ENCODE results near the gene ZNF296. TPM values are rescaled to one million over a fixed set of nuclear protein-coding genes. Genes with fewer than 3 reads are reported as not detected.

Gene ZNF296
- total and polyA plus RNA-seq, 2 donors from 2014 or later = 1.2 to 2.1 TPM

- Histone ChIP-seq H3K4me1 (ENCODE audit: control insufficient read depth in 2 of 3, insufficient read depth in 2 of 3, low read depth in 1 of 3, low read length in 3 of 3) (no peaks in the 10 kb centered on the region), H3K9ac (ENCODE audit: low read length in 3 of 3) (no peak overlapping the region), H3K27me3 (ENCODE audit: control insufficient read depth, insufficient read depth, low read length) (no peaks in the 10 kb centered on the region), H3K36me3 (ENCODE audit: control insufficient read depth in 2 of 3, insufficient read depth in 3 of 3, low read length in 3 of 3) (peaks cover 0 to 23% (median 20%) of the 10 kb centered on the region in 3 donors), H3K27ac (ENCODE audit: low read depth in 2 of 2, low read length in 2 of 2) (no peak overlapping the region), H3K4me3 (ENCODE audit: low read length in 3 of 3) (no peak overlapping the region), H3K9me3 (ENCODE audit: control insufficient read depth in 2 of 3, insufficient read depth in 1 of 3, low read length in 3 of 3) (no peaks in the 10 kb centered on the region)
- no peak for DNase-seq
- intact Hi-C loops (cut with DNase I) = no loop called here
- no peak for TF ChIP-seq CTCF (IDR thresholded peaks at IDR 0.05; ENCODE audit: borderline replicate concordance, extremely low read depth, insufficient read depth)
- FAIRE-seq = no peak
These were observed 6.1 kb downstream of the ZNF296 start for GRCh38 chr19:45070214-45070613.

GRCh38 chr19:45069056-45069455, 7.2 kb downstream of the ZNF296 start:
- Histone ChIP-seq H3K27ac (ENCODE audit: low read depth in 2 of 2, low read length in 2 of 2) (no peak overlapping the region), H3K9me3 (ENCODE audit: control insufficient read depth in 2 of 3, insufficient read depth in 1 of 3, low read length in 3 of 3) (no peaks in the 10 kb centered on the region), H3K4me1 (ENCODE audit: control insufficient read depth in 2 of 3, insufficient read depth in 2 of 3, low read depth in 1 of 3, low read length in 3 of 3) (no peaks in the 10 kb centered on the region), H3K27me3 (ENCODE audit: control insufficient read depth, insufficient read depth, low read length) (no peaks in the 10 kb centered on the region), H3K36me3 (ENCODE audit: control insufficient read depth in 2 of 3, insufficient read depth in 3 of 3, low read length in 3 of 3) (peaks cover 0 to 28% (median 20%) of the 10 kb centered on the region in 3 donors), H3K4me3 (ENCODE audit: low read length in 3 of 3) (no peak overlapping the region), H3K9ac (ENCODE audit: low read length in 3 of 3) (no peak overlapping the region)
- no peak for TF ChIP-seq CTCF (IDR thresholded peaks at IDR 0.05; ENCODE audit: borderline replicate concordance, extremely low read depth, insufficient read depth)
- DNase-seq (no peak), FAIRE-seq (no peak)
- intact Hi-C loops (cut with DNase I) = no loop called here

- Histone ChIP-seq H3K9ac (ENCODE audit: low read length in 3 of 3) (no peak overlapping the region), H3K4me1 (ENCODE audit: control insufficient read depth in 2 of 3, insufficient read depth in 2 of 3, low read depth in 1 of 3, low read length in 3 of 3) (no peaks in the 10 kb centered on the region), H3K9me3 (ENCODE audit: control insufficient read depth in 2 of 3, insufficient read depth in 1 of 3, low read length in 3 of 3) (no peaks in the 10 kb centered on the region), H3K36me3 (ENCODE audit: control insufficient read depth in 2 of 3, insufficient read depth in 3 of 3, low read length in 3 of 3) (peaks cover 0 to 28% (median 22%) of the 10 kb centered on the region in 3 donors), H3K4me3 (ENCODE audit: low read length in 3 of 3) (no peak overlapping the region), H3K27me3 (ENCODE audit: control insufficient read depth, insufficient read depth, low read length) (no peaks in the 10 kb centered on the region), H3K27ac (ENCODE audit: low read depth in 2 of 2, low read length in 2 of 2) (no peak overlapping the region)
- DNase-seq (no peak), FAIRE-seq (no peak)
- intact Hi-C loops (cut with DNase I) = no loop called here
- TF ChIP-seq CTCF (IDR thresholded peaks at IDR 0.05; ENCODE audit: borderline replicate concordance, extremely low read depth, insufficient read depth) = no peak
These were observed 8.2 kb downstream of the ZNF296 start for GRCh38 chr19:45068041-45068440.

Data from kidney (tissue), 14 donors.